Activated gamma-delta T cell (primary cell): ENCODE measurements around the gene CCDC92.

ENCODE experiments used
- DNase-seq: peaks from one replicate; lab custom pipeline; 2025; lab: John Stamatoyannopoulos, UW
- total RNA-seq, 2 donors: gene quantifications; one replicate each; lab custom pipeline; 2026; lab: John Stamatoyannopoulos, UW

The CCDC92 gene
- 25.0 to 42.3 reads per million in 2 donors for total RNA-seq

DNA sequence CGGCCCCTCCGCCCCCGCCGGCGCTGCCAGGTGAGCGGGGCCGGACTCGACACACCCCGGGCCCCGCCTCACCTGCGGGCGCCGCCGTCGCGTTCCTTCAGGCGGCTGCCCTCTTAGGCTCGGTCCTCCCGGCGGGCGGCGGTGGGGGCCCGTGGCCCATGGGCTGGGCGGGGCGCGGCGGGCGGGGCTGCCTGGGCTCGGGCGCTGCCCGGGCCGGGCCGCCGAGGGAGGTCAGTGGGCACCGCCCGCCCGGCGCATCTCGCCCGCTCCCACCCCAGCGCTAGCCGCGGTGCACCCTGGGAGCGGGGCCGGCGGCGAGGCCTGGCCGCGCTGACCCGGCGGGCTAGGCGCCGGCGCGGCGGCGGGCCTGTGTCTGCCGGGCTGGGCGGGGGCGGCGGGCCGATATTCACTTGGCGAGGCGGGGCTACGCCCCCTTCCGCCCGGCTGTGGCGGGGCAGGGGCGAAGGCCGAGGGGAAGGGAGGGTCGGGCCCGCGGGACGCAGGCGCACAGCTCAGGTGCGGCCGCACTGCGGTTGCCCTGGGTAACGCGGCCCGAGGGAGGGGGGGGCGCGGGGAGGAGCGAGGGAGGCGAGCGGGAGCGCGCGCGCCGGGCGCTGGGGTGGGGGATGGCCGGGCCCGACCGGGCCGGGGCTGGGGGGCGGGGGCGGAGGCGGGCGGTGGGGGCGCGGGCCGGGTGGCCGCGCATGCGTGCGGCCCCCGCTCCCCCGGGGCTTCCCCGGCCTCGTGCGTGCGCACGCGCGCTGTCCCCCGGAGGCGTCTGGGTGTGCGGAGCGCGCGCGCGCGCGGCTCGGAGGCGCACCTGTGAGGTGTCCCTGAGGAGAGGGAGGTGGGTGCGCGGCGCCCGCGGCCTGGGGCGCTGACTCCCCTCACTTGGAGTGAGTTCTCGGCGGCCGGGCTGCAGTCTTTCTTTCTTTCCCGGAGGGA lies at the start of gene CCDC92, which contains the start of gene ZNF664:
CCDC92 (minus strand) TSS at position 375 of the 945 bp plus-strand sequence. CDS start 28,526 bp downstream, outside the sequence.
ZNF664 (plus strand) TSS at position 759 of the 945 bp plus-strand sequence. CDS start 38,930 bp downstream, outside the sequence.
- DNase-seq = peak; percentile 99

DNA sequence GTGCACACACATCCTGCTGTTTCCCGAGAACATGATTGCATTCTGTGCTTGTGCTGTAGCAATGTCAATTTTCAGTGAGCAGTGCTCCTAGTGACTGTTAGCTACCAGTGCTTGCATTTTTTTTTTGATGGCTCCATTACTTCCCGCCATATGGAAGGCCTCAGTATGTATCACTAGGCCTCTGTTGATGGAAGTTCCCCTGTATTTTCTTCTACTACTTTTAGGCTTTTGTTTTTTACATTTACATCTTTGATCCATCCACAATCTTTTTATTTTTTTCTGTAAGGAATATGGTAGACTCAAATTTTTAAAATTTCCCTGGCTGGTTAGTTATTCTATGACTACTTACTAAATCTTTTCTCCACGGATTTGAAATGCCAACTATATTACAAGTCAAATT lies 49.5 kb upstream of the CCDC92 start:
- DNase-seq = no peak

DNA sequence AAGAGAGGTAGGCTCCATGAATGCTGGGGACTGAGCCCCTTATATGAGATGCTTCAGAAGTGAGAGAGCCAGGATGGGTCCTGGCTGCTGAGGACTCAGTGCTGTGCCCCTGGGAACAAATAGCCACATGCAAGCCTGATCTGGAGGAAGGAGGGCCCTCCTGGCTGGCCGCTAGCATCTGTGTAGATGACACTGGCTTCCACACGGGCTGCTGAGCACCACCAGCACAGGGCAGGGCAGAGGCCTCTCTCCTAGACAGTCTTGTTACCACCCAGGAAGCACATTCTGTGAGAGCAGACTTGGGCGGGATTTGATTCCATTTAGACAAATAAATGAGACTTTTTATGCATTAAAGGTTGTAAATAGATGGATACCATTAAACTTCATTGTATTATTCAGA lies 48.4 kb upstream of the CCDC92 start:
- DNase-seq = no peak

DNA sequence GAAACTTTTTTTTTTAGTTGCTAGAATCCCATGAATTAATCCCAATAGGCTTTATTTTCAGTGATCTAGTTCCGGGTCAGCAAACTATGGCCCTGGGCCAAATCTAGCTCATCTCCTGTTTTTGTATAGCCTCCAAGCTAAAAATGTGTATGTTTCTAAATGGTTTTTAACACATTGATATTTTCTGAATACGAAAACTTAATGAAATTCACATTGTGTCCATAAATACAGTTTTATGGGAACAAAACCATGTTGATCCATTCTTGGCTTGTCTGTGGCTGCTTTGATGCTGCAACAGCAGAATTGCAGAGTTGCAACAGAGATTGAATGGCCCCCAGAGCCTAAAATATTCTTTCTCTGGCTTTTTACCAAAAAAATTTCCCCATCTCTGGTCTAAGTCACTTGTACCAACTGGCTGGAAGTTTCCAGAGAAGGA lies 47.9 kb upstream of the CCDC92 start:
- no peak for DNase-seq

- DNase-seq = no peak
These were observed 46.5 kb upstream of the CCDC92 start for GRCh38 chr12:124019115-124019514.

- no peak for DNase-seq
These were observed 45.9 kb upstream of the CCDC92 start for GRCh38 chr12:124018539-124018938.

- no peak for DNase-seq
These were observed 44.4 kb upstream of the CCDC92 start for GRCh38 chr12:124017064-124017463.

DNA sequence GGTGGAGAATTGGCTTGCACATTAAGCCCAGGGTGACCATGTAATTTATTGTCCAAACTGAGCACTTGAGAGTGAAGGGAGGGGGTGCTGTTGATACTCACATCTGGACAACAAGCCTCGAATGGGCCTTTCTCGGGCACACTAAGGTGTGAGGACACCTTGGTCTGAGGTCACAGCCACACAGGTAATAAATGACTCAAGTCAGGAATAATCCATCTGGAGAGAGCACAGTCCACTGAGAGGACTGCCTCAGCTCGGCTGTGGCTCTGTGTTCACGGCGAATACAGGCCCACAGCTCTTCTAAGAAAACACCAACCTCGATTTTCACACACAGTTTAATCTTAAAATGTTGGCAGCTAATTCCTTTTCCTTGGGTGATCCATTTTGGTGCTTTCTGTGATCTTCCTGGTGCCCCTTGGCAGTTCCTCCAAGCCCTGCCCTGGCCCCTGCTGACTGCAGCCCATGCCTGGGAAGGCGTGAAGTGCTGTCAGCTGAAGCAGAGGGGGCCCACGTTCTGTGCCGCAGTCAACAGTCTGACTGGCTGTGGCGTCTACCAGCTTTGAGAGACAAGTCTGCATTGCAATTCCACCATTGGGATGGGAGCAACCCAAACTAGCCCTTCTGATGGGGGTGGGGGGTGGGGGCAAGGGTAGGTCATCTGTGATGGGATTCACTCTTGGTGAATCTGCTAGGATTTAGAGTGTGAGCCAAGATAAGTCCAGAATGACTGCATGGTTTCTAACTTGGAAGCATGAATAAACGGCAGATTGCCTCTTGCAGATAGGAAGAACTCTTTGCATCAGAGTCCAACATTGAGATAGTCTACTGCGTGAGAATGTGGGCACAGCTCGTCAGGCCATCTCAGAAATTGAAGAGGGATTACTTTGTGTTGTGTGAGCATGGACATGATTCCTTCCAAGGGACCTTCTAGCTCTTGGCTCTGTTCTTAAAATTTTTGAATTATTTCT lies 43.1 kb upstream of the CCDC92 start:
- DNase-seq = no peak

GRCh38 chr12:124013073-124013472 lies 40.4 kb upstream of the CCDC92 start:
- DNase-seq = no peak

GRCh38 chr12:124011435-124012115 lies 38.9 kb upstream of the CCDC92 start:
- no peak for DNase-seq

GRCh38 chr12:124010687-124011086 lies 38.1 kb upstream of the CCDC92 start:
- no peak for DNase-seq

- DNase-seq = no peak
These were observed 37.1 kb upstream of the CCDC92 start for GRCh38 chr12:124009781-124010180.

- no peak for DNase-seq
These were observed 36.0 kb upstream of the CCDC92 start for GRCh38 chr12:124008595-124008994.

DNA sequence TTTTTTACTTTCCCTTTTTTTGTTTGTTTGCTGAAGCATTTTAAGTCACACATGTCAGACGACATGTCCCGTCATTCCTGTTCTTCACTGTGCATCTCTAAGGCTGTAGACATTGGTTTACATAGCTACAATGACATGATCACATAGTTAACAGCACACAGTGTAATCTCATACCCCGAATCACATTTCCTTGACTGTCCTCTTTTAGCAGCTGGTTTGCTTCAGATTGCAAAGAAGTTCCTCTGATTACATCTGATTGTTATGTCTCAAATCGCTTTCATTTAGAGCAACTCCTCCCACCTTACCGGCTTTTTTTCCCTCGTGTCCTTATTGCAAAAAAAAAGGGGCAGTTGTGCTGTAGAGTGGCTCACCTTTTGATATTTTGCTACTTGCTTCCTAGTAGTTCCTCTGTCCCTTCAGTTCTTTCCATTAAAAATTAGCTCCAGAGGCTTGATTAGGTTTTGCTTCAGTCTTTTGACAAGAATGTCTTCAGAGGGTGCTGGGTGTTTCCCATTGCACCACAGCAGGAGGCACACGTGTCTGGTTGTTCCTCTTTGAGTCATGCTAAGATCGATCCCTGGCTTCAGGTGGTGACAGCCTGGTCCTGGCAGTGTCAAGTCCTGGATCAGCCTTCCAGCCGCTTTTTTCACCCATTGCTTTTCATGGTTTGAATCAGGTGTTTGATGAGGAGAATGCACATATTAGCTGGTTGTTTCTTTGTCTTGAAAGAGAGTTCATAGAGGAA lies 35.4 kb upstream of the CCDC92 start:
- DNase-seq = no peak

DNA sequence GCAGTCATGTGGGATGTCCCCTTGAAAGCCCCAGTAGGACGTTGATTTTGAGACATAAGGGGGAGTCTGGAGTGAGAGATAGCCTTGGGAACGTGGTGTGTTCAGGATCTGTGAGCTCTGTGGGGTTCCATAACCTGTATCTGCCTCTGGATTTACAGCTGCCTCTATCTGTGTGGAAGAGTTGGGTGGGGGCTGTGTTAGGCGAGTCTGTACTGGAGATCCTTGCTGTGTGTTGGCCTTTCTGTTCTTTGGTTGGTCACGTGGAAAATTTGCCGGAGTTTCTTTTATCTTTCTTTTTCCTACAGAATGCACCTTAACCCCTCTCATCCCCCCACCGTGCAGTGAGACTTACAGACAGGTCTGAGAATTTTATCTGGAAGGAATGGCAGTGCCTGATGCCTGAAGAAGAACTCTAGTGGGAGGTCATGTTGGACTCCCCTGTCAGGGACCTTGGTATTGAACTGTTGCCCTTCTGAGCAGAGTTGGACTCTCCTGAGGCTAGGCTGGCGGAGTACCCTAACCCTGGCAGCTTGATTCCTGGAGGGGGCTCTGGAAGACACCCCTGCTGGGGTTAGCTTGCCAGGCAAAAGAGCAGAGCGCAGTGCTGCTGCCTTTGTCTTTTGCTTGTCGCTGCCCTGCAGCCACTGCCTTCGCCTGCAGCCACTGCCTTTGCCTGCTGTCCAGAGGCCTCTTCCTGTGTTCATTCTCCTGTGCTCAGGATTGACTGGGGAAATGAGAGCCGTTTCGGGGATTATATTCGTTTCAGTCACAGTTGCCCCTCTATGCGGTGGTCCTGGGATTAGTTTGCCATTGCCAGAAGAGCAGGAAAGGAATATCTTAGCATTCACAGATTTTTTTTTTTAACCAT lies 34.4 kb upstream of the CCDC92 start:
- DNase-seq = no peak

GRCh38 chr12:124006085-124006845 lies 33.6 kb upstream of the CCDC92 start:
- DNase-seq = no peak

DNA sequence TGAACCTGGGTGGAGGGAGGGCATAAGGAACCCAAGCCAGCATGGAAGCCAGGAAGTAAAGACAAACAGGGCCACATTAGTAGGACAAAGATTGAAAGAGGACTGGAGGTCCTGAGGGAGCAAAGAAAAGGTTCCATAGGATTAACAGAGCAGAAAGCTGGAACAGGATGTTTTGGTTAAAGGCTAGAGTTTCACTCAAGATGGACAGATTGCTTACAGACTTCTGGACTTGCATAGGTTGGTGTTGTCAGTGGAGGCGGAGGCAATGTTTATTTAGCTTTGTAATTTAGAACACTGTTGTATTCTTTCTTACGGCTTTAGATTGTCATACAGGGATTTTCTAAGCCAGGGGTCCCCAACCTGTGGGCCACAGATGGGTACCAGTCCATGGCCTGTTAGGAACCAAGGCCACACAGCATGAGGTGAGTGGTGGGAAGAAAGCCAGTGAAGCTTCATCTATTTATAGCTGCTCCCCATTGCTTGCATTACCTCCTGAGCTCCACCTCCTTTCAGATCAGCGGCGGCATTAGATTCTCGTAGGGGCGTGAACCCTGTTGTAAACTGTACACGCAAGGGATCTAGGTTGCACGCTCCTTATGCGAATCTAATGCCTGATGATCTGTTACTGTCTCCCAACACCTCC lies 31.7 kb upstream of the CCDC92 start:
- no peak for DNase-seq

- DNase-seq = no peak
These were observed 30.0 kb upstream of the CCDC92 start for GRCh38 chr12:124002654-124003053.
